Neural cell (in vitro differentiated cells): ENCODE measurements around the gene SPRING1.

Experiments
- POLR2AphosphoS5 ChIP-seq: IDR thresholded peaks from 2 replicates; pipeline ENCODE4 v1.6.1; 2012
- TF ChIP-seq, protein P1 (sequence below): fragments of 450-650 bp; IDR thresholded peaks from 2 replicates; pipeline ENCODE4 v1.5.1; 2014; ENCODE audit warnings: antibody characterized with exemption, mild to moderate bottlenecking, moderate library complexity; ENCODE audit not compliant: poor library complexity, severe bottlenecking

- TF ChIP-seq, protein P1, sequence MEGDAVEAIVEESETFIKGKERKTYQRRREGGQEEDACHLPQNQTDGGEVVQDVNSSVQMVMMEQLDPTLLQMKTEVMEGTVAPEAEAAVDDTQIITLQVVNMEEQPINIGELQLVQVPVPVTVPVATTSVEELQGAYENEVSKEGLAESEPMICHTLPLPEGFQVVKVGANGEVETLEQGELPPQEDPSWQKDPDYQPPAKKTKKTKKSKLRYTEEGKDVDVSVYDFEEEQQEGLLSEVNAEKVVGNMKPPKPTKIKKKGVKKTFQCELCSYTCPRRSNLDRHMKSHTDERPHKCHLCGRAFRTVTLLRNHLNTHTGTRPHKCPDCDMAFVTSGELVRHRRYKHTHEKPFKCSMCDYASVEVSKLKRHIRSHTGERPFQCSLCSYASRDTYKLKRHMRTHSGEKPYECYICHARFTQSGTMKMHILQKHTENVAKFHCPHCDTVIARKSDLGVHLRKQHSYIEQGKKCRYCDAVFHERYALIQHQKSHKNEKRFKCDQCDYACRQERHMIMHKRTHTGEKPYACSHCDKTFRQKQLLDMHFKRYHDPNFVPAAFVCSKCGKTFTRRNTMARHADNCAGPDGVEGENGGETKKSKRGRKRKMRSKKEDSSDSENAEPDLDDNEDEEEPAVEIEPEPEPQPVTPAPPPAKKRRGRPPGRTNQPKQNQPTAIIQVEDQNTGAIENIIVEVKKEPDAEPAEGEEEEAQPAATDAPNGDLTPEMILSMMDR = no peak
- TF ChIP-seq POLR2AphosphoS5 = no peak
These were observed 1.6 kb upstream of the SPRING1 start for GRCh38 chr12:116739381-116739887.
